A673 (cell line): ENCODE results near the gene MYRFL. TPM values are rescaled to one million over a fixed set of nuclear protein-coding genes. Genes with fewer than 3 reads are reported as not detected.

ENCODE experiments used
- BruUV-seq: library from RNA; stranded (reverse); fragments of 400-500 nt; replicated peaks from 2 replicates; lab custom pipeline; 2021; lab: Mats Ljungman, UMichigan
- CTCF ChIA-PET: fragments of 300-600 bp; sonication (Branson Sonifier 250); formaldehyde crosslinking; loops from one replicate; lab custom pipeline; 2022; ENCODE audit warnings: antibody characterized with exemption; lab: Charles Lee
- POLR2A ChIA-PET: fragments of 300-600 bp; sonication (Branson Sonifier 250); formaldehyde crosslinking; loops from one replicate; lab custom pipeline; 2022; ENCODE audit warnings: antibody characterized with exemption; ENCODE audit not compliant: low non-redundant PET; lab: Charles Lee
- DNase-seq: peaks from one replicate; pipeline ENCODE4 v3.0.0-alpha.2; 2015; ENCODE audit warnings: low spot score
- H3K27ac ChIP-seq: fragments of 200-600 bp; sonication (generic); 2 replicates; pipeline ENCODE4 v1.5.1; 2016; ENCODE audit warnings: mixed run types, low read depth, mild to moderate bottlenecking, mixed read lengths, antibody characterized with exemption, low read length; ENCODE audit not compliant: poor library complexity, severe bottlenecking
- H3K27me3 ChIP-seq: fragments of 200-600 bp; sonication (generic); replicated peaks from 2 replicates; pipeline ENCODE4 v1.6.1; 2017; ENCODE audit warnings: mixed run types, low read depth, mild to moderate bottlenecking, mixed read lengths, antibody characterized with exemption, low read length; ENCODE audit not compliant: insufficient read depth, poor library complexity
- H3K36me3 ChIP-seq: fragments of 200-600 bp; sonication (generic); 2 replicates; pipeline ENCODE4 v1.6.1; 2016; ENCODE audit warnings: mixed run types, mild to moderate bottlenecking, mixed read lengths, antibody characterized with exemption, low read length; ENCODE audit not compliant: insufficient read depth, poor library complexity, severe bottlenecking
- H3K4me1 ChIP-seq: fragments of 200-600 bp; sonication (generic); 2 replicates; pipeline ENCODE4 v1.6.1; 2017; ENCODE audit warnings: mixed run types, mild to moderate bottlenecking, mixed read lengths, antibody characterized with exemption, low read length; ENCODE audit not compliant: insufficient read depth, poor library complexity, severe bottlenecking
- H3K4me3 ChIP-seq: fragments of 200-600 bp; sonication (generic); 2 replicates; pipeline ENCODE4 v1.5.1; 2016; ENCODE audit warnings: low read depth, mixed run types, mild to moderate bottlenecking, mixed read lengths, low read length; ENCODE audit not compliant: poor library complexity, severe bottlenecking
- H3K9me3 ChIP-seq: fragments of 200-600 bp; sonication (generic); 2 replicates; pipeline ENCODE4 v1.6.1; 2016; ENCODE audit warnings: mixed run types, low read depth, mild to moderate bottlenecking, mixed read lengths, antibody characterized with exemption, low read length; ENCODE audit not compliant: poor library complexity, severe bottlenecking
- CTCF ChIP-seq: fragments of 300-800, 200-600 bp; sonication (generic); conservative IDR thresholded peaks from 2 replicates; pipeline ENCODE4 v1.5.1; 2017; ENCODE audit warnings: low read depth, mild to moderate bottlenecking, antibody characterized with exemption, low read length, moderate library complexity, mixed read lengths
- EZH2 ChIP-seq: fragments of 200-600 bp; sonication (generic); IDR thresholded peaks from 2 replicates; pipeline ENCODE4 v1.6.1; 2017; ENCODE audit warnings: borderline replicate concordance, low read depth, mild to moderate bottlenecking, mixed read lengths, antibody characterized with exemption, low read length; ENCODE audit not compliant: poor library complexity, severe bottlenecking
- intact Hi-C: fragments of 100-400 bp; cut with micrococcal nuclease; formaldehyde crosslinking; loops from one replicate; pipeline ENCODE4 v1.10.0; 2022; ENCODE audit not compliant: unreplicated experiment
- total RNA-seq: library from RNA; stranded (reverse); gene quantifications from 2 replicates; pipeline ENCODE4 v1.2.3, GENCODE V29; 2021

MYRFL gene
- total RNA-seq, 1 experiment from 2014 or later = not detected

GRCh38 chr12:69966409-69966808, 141.4 kb downstream of the MYRFL start:
- ChIA-PET POLR2A (no interaction called here), CTCF (no interaction called here)
- intact Hi-C loops = no loop called here
- no peak for TF ChIP-seq EZH2
- TF ChIP-seq CTCF = no peak
- Histone ChIP-seq H3K27ac (no peak overlapping the region), H3K27me3 (no peaks in the 10 kb centered on the region), H3K4me3 (no peak overlapping the region), H3K36me3 (no peaks in the 10 kb centered on the region), H3K4me1 (no peaks in the 10 kb centered on the region), H3K9me3 (no peaks in the 10 kb centered on the region)
- peak; percentile 28 for DNase-seq
- BruUV-seq = no TSS peak

- H3K36me3 ChIP-seq = no peaks in the 10 kb centered on the region
- BruUV-seq = no TSS peak
- intact Hi-C loops = no loop called here
- TF ChIP-seq EZH2 = no peak
- TF ChIP-seq CTCF = no peak
- no peaks in the 10 kb centered on the region for H3K27me3 ChIP-seq
- H3K4me3 ChIP-seq = no peak overlapping the region
- no peaks in the 10 kb centered on the region for H3K9me3 ChIP-seq
- POLR2A ChIA-PET = no interaction called here
- DNase-seq = no peak
- CTCF ChIA-PET = no interaction called here
- H3K4me1 ChIP-seq = no peaks in the 10 kb centered on the region
- H3K27ac ChIP-seq = no peak overlapping the region
Measured at GRCh38 chr12:69966839-69967238, 141.8 kb downstream of the MYRFL start.

- Histone ChIP-seq H3K4me3 (no peak overlapping the region), H3K27me3 (no peaks in the 10 kb centered on the region), H3K36me3 (no peaks in the 10 kb centered on the region), H3K27ac (no peak overlapping the region), H3K4me1 (no peaks in the 10 kb centered on the region), H3K9me3 (no peaks in the 10 kb centered on the region)
- intact Hi-C loops = no loop called here
- ChIA-PET CTCF (no interaction called here), POLR2A (no interaction called here)
- BruUV-seq = no TSS peak
- TF ChIP-seq EZH2 (no peak), CTCF (no peak)
- no peak for DNase-seq
Measured at GRCh38 chr12:69969011-69969410, 144.0 kb downstream of the MYRFL start.
